ENCODE data around the gene DARS1.
"Not testable (repeated sequence)": the region's sequence is repeated elsewhere in the genome, so short reads cannot be mapped to it uniquely, and the experiment has no call there.

Gene DARS1

GRCh38 chr2:135942936-135943688 is 42.3 kb downstream of the DARS1 start:
- no peak for DNase-seq

- DNase-seq, result no peak
Observed at GRCh38 chr2:135936524-135936923, 48.9 kb downstream of the DARS1 start.

GRCh38 chr2:135935914-135936313 is 49.5 kb downstream of the DARS1 start:
- no peak for DNase-seq

DNA sequence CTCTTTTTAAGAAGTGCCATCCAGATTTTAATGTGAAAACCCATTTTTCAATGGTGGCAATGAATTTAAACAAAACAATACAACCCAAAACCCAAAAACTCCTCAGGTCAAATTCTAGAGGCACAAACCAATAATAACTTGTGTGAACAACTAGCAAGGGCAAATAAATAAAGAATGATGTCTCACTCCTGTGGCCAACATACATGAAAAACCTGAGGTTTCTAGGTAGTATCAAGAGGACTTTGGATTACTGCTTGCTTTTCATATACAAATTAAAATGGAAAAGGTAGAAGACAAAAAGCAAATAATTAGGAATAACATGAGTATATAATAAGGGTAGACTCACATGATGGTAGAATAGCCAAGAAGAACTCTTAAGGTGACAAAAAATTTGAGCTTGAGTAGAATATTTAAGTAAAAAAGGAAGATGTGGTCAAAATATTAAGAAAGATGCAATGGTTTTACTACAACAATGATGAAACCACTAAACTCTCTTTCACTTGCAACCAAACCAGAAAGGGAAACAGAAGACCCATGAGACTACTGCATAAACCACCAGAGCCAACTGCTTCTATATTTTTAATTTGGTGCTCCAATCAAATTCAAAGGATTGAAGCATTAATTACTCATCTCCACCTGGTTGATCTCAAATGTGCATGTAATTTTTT is 53.5 kb downstream of the DARS1 start:
- no peak for DNase-seq

DNA sequence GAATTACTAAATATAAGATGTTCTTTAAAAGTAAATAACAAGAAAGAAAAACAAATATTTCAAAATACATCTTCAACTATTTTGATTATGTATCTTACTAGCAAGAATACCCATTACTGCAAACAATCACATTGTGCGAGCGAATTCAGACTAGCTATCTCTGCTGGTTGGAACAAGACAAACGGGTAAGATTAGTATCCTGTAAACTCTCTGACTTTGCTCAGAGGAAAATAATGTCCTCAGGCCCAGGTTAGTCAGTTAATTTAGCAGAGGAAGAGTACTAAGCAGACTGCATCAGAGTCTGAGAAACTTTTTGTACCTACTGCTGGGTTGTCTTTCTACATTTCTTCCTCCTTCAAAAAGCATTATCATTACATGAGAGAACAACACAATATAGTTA is 58.8 kb downstream of the DARS1 start:
- DNase-seq, result no peak

GRCh38 chr2:135925571-135925970 is 59.9 kb downstream of the DARS1 start:
- DNase-seq, result no peak

DNA sequence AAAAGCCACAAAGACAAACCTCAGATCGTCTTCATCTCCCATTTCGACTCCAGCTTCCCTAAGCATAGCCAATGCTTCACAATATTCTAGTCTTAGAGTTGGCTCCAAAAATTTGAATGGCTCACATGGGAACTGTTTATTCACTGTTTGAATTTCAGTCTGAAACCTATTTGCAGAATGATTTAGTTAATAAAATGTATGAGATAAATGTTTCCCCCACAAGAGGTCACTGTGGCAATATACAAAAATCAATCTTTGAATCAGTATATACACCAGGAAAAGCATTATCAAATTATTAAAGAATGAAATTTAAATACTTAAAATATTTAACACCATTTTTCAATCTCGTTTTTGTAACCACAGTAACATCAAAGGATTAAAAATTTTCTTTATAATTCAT is 69.2 kb downstream of the DARS1 start:
- DNase-seq, result peak; percentile 8

GRCh38 chr2:135914485-135914884 is 70.9 kb downstream of the DARS1 start:
- no peak for DNase-seq

GRCh38 chr2:135913727-135914365 is 71.6 kb downstream of the DARS1 start:
- DNase-seq, result peak; percentile 33

GRCh38 chr2:135909976-135910375 is 75.5 kb downstream of the DARS1 start:
- DNase-seq, result no peak

- no peak for DNase-seq
Observed at GRCh38 chr2:135905679-135906078, 79.7 kb downstream of the DARS1 start.

GRCh38 chr2:135904341-135904989 is 81.0 kb downstream of the DARS1 start:
- no peak for DNase-seq

GRCh38 chr2:135903650-135904049 is 81.8 kb downstream of the DARS1 start:
- DNase-seq, result no peak

DNA sequence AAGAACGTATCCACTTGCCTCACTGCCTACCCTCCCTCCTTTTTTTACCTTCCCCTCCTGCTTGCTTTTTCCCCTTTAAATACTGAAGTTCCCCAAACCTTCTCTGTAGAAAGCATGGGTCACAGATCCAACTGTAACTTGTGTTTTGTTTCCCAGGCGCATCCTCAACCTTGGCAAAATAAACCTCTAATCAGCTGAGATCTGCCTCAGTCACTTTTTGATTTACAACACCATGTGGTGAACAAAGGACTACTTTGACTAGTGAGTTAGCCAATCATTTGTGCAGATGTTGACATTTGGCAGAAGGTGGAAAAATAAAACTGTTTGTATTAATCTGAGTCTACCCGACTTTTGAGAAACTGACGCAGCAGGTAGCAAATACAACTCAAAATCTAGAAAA is 85.9 kb downstream of the DARS1 start:
- DNase-seq, result no peak

DNA sequence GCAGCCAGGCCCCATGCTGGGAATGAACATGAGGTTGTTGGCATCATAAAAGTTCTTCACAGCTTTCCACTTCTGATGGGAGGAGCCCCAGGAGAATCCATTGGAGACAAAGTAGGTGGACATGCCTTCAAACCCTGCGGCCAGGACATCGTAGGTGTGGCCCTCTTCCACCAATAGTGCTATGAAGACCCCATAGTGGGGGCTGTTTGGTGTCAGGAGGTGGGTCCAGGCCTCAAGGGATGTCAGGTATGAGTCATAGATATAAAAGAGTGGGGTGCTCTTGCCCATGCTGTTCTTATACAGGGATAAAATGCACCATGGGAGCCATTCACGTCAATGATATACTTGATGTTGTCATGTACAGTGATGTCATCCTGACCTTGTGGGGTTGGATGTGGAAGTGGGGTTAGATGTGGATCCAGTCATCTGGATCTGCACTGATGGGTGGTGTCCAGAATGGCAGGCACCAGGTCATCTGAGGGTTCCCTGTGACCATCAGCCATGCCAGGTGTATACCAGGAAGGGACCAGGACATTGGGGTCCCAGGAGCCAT is 87.1 kb downstream of the DARS1 start:
- DNase-seq, result no peak

GRCh38 chr2:135894930-135895329 is 90.5 kb downstream of the DARS1 start:
- DNase-seq, result no peak

DNA sequence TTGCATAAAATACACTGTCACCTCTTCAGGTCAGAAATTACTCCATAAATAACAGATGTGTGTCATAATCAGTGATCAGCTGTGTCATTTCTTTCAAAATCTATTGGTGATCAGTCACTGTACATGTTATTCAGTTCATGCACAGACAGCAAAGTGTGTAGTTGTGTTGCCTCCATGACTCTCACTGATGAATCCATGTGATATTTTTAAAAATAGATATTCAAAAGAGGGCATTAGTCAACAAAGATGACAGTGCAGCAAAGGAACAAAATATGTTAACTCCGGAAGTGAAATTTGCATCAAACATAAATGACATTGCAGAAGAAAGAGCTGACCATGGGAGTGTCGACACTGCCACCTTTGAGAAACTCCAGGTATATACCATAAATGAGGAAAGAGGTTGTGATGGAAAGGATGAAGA is 92.0 kb downstream of the DARS1 start:
- DNase-seq, result no peak

- DNase-seq, result no peak
Observed at GRCh38 chr2:135890835-135891234, 94.6 kb downstream of the DARS1 start.

- no peak for DNase-seq
Observed at GRCh38 chr2:135890149-135890548, 95.3 kb downstream of the DARS1 start.

GRCh38 chr2:135888587-135888986 is 96.8 kb downstream of the DARS1 start:
- DNase-seq, result not testable (repeated sequence)

- DNase-seq, result no peak
Observed at GRCh38 chr2:135885709-135886108, 99.7 kb downstream of the DARS1 start.

GRCh38 chr2:135882415-135882814 is 103.0 kb downstream of the DARS1 start:
- DNase-seq, result no peak

DNA sequence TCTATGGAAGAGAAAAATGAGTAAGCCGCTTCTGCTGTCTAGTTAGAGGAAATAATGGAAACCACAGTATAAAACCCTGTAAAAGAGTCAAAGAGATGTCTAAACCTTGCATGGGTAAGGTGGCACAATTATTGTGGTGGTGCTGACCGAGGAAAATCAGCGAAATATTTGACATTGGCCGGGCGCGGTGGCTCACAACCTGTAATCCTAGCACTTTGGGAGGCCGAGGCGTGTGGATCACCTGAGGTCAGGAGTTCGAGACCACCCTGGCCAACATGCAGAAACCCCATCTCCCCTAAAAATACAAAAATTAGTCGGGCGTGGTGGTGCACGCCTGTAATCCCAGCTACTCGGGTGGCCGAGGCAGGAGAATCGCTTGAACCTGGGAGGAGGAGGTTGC is 108.7 kb downstream of the DARS1 start:
- DNase-seq, result not testable (repeated sequence)

Data from NCI-H2029 treated with DMSO at 0.1 percent for 48 hours (cell line).